RPMI8226 (cell line): Measurements from ENCODE around the gene IL1A.
A peak's percentile ranks its signal among the peaks of the same experiment; 100 is the strongest.

Experiments used
- DNase-seq: peaks from one replicate; pipeline ENCODE4 v3.0.0-alpha.2; 2015

The IL1A gene

DNA sequence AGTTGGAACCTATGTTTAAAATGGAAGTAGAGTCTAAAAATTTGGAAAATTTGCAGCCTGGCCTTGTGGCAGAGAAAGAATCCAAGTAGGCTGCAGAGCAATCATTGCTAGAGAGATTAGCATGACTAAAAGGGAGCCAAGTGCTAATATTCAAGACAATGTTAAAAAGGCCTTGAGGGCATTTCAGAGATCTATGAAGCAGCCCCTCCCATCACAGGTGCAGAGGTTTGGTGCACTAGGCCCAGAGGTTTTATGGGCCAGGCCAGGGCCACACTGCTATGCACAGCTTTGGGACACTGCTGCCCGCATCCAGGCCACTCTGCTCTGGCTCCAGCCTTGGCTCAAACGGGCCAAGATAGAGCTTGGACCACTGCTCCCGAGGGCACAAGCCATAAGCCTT is 6.7 kb upstream of the IL1A start:
- DNase-seq: no peak

DNA sequence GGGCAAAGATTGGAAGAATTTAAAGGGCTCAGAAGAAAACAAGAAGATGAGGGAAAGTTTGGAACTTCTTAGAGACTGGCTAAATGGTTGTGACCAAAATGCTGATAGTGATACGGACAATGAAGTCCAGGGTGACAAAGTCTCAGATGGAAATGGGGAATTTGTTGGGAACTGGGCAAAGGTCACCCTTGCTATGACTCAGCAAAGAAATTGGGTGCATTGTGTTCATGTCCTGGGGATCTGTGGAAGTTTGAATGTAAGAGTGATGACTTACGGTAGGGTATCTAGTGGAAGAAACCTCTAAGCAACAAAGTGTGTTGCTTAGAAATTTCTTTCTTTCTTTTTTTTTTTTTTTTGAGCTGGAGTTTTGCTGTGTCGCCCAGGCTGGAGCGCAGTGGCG is 6.0 kb upstream of the IL1A start:
- DNase-seq: no peak

DNA sequence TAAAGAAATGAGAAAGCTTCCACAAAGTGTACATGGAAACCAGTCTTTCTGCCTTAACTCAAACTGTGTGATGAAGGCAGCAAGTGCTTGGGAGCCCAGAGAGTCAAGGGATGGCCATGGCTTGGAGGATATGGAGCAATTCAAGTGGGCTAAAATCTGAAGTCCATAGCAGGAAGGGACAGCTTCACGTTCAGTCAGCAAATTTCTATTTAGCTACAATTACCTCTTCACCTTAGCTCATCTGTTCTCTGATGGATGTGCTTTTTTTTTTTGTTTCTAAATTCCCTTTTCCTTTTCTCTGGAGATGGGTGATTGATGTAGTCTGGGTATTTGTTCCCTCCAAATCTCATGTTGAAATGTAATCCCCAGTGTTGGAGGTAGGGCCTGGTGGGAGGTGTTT is 4.9 kb upstream of the IL1A start:
- no peak for DNase-seq

DNA sequence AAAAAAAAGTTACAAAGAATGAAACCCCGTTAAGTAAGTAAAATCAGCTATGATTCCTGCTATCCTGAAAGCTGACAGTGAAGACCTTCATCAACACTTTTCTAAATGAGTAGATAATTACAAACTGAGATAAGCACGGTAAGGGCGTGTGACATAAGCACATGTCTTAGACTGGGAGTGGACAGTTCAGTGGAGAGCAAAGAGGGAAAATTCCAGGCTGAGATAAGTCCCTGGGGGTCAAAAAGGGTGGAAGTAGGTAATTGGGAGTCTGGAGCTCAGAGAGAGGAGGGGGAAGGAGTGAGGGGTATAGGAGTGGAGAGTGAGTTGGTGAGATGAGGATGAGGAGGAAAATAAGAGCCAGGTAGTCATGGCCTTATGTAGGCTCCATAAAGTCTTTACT is 4.4 kb upstream of the IL1A start:
- no peak for DNase-seq

DNA sequence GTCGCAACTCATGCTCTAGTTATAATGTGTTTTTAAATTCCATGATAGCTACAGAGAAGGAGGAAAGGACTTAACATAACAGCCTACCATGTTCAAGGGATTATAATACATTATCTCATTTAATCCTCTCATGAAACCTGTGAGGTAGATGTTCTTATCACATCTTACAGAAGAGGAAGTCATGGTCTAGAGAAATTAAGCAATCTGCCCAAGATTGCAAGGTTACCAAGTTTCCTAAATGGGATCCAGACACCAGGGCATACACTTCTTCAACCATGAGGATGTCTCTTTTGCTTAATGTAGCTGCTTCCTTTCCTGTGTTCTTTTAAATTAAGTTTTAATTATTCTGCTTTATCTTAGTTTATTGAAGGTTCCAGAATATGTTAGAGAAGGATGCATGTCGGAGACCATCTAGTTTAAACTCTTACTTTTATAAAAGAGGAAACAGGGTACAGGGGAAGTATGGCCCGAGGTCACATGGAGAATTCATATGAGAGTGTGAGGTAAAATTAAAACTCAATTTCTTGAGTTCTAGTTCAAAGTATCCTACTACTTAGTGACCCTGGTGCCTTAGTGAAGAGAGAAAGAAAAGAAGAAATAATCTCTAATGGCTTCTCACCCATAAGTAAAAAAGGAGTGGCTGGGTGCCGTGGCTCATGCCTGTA is 3.6 kb upstream of the IL1A start:
- DNase-seq: no peak

DNA sequence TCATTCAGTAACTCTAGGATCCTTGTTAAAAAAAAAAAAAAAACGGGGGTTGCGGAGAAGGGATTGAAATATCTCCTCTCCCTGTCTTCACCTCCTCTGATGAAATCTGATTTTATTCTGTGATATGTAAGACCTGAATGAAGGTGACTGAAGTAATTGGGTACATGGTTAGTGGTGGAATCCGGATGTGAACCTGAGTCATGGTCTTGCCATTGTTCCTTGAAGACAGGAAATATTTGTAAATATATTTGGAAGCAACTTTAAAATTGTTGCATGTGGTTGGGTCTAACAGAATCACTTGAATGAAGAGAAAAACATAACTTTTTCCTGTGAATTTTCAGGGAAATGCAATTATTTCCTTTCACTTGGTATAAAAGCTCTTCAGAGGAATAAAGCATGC is 3.0 kb upstream of the IL1A start:
- DNase-seq: no peak

DNA sequence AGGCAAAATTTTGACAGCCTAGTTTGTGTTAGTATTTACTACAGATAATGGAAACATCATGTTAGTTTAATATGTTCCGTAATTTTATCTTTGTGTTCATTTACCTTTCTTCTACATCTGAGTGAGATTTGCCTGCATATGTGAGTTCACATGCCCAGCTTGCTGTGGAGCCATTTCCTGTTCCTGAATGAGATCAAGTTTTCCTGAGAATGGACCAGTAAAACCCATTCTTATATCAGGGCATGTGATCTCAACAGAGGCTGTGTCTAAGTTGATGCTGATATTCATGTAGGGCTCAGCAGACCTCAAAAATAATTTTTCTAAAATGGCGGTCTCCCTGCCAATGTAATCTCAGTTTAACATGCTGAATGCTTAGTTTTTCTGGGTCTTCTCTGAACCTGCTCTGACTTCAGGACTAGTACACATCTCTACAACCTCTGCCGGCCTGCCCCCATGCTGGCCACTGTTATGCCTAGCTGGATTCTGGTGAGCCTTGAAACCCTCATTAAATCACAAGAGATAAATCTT is 1.0 kb downstream of the IL1A start:
- DNase-seq: no peak

DNA sequence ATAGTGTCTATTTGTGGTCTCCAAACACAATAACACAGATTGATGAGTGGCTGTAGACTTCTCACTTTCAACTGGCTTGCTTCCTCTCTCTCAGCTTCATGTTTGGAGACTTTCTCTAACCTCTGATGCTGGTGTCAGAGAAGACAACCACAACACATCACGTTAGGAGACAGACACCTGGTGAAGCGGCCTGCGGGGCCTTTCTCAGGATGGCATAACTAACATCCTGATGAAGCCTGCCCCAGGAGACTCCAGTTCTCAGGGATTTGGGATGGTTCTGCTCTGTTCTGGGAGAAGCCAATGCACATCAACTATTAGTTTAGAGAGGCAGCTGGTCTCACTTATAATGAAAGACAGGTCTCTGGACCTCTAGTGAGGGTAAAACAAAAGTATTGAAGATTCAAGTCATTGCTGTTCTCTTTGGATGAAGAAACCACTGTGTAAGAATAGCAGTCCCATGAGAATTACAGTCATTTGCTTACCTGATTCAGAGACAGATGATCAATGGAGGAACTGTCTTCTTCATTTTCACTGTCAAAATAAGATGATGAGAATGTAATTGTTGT is 2.0 kb downstream of the IL1A start:
- DNase-seq: no peak

DNA sequence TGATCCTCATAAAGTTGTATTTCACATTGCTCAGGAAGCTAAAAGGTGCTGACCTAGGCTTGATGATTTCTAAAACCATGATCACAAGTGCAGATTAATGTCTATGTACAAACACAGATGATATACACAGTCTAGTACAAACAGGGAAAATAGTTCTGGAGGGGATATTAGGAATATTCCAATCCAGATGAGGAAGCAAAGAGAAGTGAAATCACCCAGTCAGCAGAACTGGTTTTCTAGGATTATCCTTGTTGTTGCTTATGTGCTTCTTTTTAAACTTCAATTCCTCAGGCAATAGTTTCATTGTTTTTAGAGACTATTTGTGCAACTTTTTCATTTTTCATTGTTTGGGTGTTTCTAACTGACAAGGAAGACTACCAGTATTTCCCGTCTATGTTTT is 4.7 kb downstream of the IL1A start:
- no peak for DNase-seq

DNA sequence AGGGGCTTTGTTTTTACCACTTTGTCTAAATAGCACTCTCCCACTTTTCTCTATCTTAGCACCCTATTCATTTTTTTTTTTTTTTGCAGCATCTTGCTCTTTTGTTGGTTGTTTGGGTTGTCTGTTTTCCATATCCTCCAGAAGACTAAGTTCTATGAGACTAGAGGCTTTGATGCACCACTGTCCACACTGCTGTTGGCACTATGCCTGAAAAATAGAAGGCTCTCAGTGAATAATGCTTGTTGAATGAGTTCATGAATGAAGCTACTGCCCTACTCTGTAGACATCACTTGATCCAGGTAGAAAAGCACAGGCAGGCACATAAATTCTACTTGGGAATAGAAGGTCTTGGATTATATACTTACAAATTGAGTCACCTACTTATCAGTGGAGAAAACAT is 7.3 kb downstream of the IL1A start:
- no peak for DNase-seq

DNA sequence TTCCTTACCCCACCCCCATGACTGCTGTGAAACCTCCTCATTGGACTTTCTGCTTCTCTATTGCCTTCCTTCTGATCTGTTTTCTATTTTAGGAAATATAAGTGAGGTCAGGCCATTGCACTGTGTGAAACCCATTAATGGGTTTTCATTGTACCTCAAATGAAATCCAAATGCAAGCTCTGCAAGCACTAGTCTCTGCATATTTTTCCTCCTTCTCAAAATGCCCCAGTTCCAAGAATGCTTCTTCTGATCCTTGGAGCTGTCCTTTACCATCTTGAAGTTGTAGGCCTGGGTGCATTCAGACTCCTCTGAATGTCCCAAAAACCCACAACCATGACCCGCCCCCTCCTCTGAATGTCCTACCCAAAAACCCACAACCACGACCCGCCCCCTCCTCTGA is 8.2 kb downstream of the IL1A start:
- DNase-seq: no peak

DNA sequence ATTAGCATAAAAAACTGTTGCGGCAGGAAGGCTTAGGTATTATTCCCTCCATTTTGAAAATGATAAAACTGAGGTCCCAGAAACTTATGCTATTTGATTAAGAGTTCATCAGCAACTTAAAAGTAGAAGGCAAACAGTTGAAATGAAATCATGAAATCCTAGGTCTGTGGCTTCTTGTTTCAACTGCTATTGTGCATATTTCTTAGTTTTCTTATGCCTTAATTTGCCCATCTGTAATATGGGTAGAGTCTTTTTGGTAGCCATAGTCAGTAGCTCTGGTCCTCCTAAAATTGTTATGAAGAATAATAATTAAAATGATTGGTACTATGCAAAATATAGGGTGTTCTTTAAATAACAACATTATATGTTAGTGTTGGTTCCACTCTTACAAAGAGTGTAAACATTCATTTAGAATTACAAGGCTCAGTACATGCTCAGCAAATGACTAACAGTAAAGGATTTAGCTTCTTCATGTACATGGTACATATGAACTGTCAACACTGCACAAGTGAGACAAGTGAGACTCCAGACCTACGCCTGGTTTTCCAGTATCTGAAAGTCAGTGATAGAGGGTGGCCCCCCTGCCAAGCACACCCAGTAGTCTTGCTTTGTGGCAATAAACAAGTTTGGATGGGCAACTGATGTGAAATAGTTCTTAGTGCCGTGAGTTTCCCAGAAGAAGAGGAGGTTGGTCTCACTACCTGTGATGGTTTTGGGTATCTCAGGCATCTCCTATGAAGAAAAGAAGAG is 9.6 kb downstream of the IL1A start:
- no peak for DNase-seq

DNA sequence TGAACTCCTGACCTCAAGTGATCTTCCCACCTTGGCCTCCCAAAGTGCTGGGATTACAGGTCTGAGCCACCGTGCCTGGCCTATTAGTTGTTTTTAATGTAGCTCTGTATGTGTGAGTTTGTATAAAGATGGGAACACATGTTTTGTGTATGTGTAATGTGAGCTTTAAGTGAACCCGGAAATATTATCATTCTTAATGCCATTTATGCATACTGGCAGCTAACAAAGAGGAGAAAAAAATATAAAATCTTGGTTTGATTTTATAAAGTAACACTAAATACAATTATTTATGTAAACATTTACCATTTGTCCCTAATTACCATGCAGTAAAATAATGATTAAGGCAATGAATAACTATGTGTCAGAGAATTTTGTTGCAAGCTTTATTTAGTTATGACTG is 10.7 kb downstream of the IL1A start:
- no peak for DNase-seq

DNA sequence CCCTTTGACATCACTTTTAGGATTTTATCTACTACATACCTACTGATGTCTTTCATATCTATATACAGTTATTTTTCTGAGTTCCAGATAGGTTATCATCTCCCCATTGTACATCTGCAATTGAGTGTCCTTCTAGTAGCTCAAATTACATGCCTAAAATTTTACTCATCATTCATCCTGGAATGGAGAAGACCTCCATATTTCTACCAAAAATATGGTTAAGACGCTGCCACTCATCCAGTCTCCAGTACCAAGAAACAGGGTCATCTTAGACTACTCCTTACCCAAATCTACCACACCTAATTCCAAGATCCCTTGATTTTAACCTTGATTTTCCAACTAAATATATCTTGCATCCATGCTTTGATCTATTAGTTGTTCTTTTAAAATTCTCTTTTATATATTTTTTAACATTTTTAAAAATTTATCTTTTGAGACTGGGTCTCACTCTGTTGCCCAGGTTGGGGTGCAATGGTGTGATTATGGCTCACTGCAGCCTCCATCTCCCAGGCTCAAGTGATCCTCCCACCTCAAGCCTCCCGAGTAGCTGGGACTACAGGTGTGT is 11.3 kb downstream of the IL1A start:
- no peak for DNase-seq

DNA sequence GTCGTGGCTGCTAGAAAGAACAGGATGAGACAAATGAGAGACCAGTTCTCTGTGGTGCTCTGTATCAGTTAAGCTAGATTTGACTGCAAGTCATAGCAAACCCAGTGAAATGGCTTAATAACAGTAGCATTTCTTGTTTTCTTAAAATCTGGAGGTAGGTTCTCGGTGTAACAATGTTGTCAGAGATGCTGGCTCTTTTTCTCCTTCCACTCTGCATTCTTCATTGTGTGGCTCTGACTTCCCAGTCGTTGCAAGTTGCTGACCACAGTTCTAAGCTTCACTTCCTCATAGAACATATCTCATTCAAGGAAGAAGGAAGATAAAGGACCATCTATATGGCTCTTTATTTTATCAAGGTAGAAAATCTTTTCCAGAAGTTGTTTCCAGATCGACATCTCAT is 12.0 kb downstream of the IL1A start:
- DNase-seq: no peak

DNA sequence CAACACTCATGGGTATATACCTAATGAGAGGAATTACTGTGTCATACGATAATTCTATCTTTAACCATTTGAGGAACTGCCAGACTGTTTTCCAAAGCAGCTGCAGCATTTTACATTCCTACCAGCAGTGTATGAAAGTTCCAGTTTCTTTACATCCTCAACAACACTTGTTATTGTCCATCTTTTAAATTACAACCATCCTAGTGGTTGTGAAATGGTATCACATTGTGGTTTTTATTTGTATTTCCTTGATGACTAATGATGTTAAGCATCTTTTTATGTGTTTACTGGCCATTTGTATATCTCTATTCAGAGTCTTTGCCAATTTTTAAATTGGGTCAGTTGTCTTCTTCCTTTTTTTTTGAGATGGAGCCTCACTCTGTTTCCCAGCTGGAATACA is 15.9 kb downstream of the IL1A start:
- DNase-seq: no peak

DNA sequence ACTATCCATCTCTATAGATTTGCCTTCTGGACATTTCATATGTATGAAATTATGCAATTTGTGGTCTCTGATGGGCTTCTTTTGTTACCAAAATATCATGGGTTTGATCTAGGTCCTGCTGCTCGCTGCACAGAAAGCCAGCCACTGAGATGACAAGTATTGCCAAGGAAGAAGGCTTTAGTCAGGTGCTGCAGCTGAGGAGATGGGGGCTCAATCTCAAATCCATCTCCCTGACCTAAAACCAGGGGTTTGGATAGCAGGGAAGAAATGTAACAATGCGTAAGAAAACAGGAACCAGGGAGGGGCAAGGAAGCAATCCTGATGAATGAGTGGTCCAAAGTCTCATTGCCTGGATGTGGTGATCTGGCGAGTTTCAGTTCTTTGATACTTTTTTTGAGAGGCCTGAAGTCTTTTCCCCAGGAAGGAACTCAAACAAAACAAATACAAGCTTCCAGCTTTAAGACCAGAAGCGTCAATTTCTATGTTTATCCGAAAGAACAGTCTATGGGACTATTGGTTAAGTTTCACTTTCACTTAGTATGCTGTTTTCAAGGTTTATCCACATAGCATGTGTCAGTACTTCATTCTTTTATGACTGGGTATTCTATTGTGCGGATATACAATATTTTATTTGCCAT is 16.5 kb downstream of the IL1A start:
- DNase-seq: peak; percentile 5

DNA sequence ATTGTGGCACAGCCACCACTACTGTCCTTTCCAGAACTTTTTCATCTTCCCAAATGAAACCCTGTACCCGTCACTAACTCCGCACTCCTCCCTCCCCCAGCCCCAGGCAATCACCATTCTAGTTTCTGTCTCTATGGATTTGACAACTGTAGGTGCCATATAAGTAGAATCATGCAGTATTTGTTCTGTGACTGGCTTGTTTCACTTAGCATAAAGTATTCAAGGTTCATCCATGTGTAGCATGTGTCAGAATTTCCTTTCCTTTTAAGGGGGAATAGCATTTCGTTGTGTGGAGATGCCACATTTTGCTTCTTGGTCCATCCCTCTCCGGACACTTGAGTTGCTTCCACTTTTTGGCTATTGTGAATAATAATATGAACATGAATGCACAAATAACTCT is 19.0 kb downstream of the IL1A start:
- DNase-seq: no peak

DNA sequence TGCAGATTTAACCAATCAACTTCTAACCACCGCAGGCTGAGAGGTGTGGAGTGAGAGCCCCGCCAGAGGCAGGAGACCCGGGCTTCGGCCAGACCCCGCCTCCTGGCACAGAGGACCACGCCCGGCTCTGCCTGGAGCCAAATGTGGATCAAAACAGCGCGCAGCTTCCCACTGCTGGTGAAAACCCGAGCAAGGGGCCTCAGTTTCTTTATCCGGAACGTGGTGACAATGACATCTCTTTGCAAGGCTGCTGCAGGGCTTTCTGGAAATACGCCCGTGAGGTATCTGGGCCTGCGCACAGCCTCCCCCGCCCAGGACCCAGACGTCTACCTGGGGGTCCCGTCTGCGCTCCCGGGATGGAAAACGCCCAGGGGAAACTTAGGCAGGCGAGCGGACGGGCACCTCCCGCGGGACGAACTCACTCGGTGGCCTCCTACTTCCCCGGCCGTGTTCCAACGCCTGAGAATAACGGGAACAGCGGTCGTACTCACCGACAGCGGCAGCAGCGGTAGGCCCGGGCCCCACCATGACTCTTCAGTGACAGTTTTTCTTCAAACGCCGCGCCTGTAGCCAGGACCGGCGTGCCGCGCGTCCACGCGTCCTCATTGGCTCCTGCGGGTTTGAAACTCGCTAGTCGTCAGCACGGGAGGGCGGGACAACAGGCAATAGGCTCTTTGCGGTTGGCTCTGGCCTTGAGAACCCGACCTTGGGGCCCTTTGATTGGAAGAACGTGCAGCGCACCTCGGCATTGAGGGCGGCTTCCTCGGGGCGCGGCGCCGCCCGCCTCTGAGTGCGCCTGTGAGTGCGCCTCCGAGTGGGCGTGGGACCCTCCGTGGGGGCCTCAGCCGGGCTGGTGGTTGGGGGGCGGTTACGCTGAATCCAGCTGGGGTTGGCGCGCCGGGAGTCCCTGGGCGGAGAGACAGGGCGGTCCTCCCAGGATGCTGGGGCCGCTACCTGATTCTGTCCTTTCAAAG is 19.9 kb downstream of the IL1A start, which contains the start of gene CKAP2L:
CKAP2L (minus strand) TSS at position 539 of the 974 bp plus-strand sequence; CDS start at position 528, 11 bp downstream.
- DNase-seq: peak; percentile 97

DNA sequence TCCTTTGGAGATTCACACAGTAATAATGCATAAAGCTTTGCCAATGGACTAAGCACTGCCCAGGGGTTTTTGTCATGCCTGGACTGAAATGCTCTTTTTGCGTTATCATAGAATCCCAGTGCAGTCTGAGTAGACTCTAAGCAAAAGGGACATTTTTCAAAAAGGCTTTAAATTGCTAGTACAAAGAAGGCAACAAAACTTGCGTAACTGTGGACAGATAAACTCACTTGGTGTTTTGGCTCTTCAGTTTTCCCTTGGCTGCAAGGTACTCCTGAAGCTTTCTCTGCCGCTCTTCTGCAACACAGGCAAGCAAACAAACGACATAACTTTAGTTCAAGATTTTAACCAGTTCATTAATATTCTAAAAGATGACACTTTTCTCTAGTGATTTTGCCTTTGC is 22.0 kb downstream of the IL1A start:
- no peak for DNase-seq

DNA sequence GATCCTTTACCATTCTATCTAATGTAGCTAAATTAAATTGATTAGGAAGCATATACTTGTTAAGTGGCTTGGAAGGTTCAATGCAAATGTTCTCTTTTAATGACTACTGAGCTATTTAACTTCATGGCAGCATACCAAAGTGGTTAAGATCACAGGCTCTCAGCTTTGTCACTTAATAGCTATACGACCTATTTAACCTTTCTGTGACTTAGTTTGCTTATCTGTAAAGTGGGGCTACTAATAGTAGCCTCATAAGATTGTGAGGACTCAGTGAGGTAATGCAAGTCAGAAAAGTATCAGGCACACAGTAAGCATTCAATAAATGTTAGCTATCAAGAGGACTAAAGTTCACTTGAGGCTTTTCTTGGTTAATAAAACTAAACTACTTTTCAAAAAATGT is 24.1 kb downstream of the IL1A start:
- DNase-seq: no peak

DNA sequence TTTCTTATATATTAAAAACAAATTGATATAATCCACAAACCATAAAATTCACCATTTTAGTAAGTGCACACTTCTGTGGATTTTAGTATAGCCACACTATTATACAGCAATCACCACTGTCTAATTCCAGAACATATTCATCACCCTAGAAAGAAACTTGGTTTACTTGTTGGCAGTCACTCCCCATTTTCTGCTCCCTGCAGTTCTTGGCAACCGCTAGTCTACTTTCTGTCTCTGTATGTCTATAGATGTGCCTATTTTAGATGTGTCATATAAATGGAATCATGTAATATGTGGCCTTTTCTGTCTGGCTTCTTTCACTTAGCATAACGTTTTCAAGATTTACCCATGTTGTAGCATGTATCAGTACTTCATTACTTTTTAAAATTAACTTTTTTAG is 25.6 kb downstream of the IL1A start:
- DNase-seq: no peak
